Ishikawa (cell line): ENCODE results near the gene PADI1.
A peak's percentile ranks its signal among the peaks of the same experiment; 100 is the strongest.

Experiments
- CEBPB ChIP-seq: IDR thresholded peaks from 2 replicates; pipeline ENCODE4 v1.6.1; 2012
- CREB1 ChIP-seq: IDR thresholded peaks from 2 replicates; pipeline ENCODE4 v1.6.1; 2012; ENCODE audit warnings: low read depth
- EGR1 ChIP-seq: IDR thresholded peaks from 2 replicates; pipeline ENCODE4 v1.6.1; 2012
- EP300 ChIP-seq: IDR thresholded peaks from 2 replicates; pipeline ENCODE4 v1.6.1; 2012; ENCODE audit warnings: borderline replicate concordance
- FOXM1 ChIP-seq: IDR thresholded peaks from 2 replicates; pipeline ENCODE4 v1.6.1; 2012; ENCODE audit warnings: low read depth, borderline replicate concordance
- NFIC ChIP-seq: IDR thresholded peaks from 2 replicates; pipeline ENCODE4 v1.6.1; 2012
- RAD21 ChIP-seq: IDR thresholded peaks from 2 replicates; pipeline ENCODE4 v1.6.1; 2012; ENCODE audit warnings: low read depth
- TAF1 ChIP-seq: IDR thresholded peaks from 2 replicates; pipeline ENCODE4 v1.6.1; 2012; ENCODE audit warnings: low read depth, mild to moderate bottlenecking
- TCF12 ChIP-seq: IDR thresholded peaks from 2 replicates; pipeline ENCODE4 v1.6.1; 2012; ENCODE audit warnings: low read depth
- TEAD4 ChIP-seq: IDR thresholded peaks from 2 replicates; pipeline ENCODE4 v1.6.1; 2012
- YY1 ChIP-seq: IDR thresholded peaks from 2 replicates; pipeline ENCODE4 v1.6.1; 2012; ENCODE audit warnings: low read depth
- ZBTB7A ChIP-seq: IDR thresholded peaks from 2 replicates; pipeline ENCODE4 v1.6.1; 2012; ENCODE audit warnings: low read depth
- TF ChIP-seq, protein P1 (sequence below): IDR thresholded peaks from 2 replicates; pipeline ENCODE4 v1.6.1; 2012; ENCODE audit warnings: low read depth, mild to moderate bottlenecking
- TF ChIP-seq, protein P2 (sequence below): IDR thresholded peaks from 2 replicates; pipeline ENCODE4 v1.6.1; 2012
- TF ChIP-seq, protein P3 (sequence below): IDR thresholded peaks from 2 replicates; pipeline ENCODE4 v1.6.1; 2012

The PADI1 gene

DNA sequence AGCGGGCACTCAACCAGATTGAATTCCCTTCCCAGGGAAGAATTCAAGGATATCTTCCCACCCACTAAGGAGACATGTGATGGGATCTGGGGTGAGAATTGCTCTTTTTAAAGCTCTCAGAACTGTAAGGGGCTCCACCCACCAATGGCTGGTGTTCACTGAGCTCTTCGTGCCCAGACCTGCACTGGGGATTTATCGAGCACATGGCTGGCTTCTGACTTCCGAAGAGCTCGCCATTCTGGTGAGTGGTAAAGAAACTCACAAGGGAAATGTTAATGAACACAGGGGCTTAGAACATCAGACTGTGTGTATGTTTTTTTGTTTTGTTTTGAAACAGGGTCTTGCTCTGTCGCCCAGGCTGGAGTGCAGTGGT lies 53.8 kb downstream of the PADI1 start:
- TF ChIP-seq CREB1, result no peak
- TF ChIP-seq ZBTB7A, result no peak
- TF ChIP-seq RAD21, result no peak
- TF ChIP-seq EP300, result no peak
- TF ChIP-seq, protein P1, sequence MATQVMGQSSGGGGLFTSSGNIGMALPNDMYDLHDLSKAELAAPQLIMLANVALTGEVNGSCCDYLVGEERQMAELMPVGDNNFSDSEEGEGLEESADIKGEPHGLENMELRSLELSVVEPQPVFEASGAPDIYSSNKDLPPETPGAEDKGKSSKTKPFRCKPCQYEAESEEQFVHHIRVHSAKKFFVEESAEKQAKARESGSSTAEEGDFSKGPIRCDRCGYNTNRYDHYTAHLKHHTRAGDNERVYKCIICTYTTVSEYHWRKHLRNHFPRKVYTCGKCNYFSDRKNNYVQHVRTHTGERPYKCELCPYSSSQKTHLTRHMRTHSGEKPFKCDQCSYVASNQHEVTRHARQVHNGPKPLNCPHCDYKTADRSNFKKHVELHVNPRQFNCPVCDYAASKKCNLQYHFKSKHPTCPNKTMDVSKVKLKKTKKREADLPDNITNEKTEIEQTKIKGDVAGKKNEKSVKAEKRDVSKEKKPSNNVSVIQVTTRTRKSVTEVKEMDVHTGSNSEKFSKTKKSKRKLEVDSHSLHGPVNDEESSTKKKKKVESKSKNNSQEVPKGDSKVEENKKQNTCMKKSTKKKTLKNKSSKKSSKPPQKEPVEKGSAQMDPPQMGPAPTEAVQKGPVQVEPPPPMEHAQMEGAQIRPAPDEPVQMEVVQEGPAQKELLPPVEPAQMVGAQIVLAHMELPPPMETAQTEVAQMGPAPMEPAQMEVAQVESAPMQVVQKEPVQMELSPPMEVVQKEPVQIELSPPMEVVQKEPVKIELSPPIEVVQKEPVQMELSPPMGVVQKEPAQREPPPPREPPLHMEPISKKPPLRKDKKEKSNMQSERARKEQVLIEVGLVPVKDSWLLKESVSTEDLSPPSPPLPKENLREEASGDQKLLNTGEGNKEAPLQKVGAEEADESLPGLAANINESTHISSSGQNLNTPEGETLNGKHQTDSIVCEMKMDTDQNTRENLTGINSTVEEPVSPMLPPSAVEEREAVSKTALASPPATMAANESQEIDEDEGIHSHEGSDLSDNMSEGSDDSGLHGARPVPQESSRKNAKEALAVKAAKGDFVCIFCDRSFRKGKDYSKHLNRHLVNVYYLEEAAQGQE, result no peak
- TF ChIP-seq FOXM1, result no peak
- TF ChIP-seq NFIC, result no peak
- TF ChIP-seq TEAD4, result no peak
- TF ChIP-seq TAF1, result no peak
- TF ChIP-seq, protein P2, sequence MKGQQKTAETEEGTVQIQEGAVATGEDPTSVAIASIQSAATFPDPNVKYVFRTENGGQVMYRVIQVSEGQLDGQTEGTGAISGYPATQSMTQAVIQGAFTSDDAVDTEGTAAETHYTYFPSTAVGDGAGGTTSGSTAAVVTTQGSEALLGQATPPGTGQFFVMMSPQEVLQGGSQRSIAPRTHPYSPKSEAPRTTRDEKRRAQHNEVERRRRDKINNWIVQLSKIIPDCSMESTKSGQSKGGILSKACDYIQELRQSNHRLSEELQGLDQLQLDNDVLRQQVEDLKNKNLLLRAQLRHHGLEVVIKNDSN, result no peak
- no peak for TF ChIP-seq TCF12
- no peak for TF ChIP-seq CEBPB

DNA sequence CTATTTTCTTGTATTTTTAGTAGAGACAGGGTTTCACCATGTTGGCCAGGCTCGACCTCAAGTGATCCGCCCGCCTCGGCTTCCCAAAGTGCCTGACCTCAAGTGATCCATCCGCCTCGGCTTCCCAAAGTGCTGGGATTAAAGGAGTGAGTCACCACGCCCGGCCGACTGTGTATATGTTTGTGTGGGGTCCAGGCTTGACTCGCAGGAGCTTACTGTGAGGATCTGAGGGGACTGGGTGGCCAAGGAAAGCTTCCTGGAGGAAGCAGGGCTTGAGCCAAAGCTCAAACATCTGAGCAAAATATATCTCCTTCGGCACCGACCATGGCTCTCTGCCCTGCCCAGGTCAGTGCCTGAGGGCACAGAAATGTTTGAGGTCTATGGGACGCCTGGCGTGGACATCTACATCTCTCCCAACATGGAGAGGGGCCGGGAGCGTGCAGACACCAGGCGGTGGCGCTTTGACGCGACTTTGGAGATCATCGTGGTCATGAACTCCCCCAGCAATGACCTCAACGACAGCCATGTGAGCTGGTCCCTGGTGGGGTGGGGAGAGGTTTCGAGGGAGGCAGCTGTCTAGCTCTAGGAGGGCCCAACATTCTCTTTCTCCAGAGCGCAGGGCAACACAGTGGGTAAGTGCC lies 54.4 kb downstream of the PADI1 start:
- TF ChIP-seq CEBPB, result no peak
- no peak for TF ChIP-seq TEAD4
- no peak for TF ChIP-seq ZBTB7A
- no peak for TF ChIP-seq EP300
- no peak for TF ChIP-seq TAF1
- TF ChIP-seq NFIC, result no peak
- TF ChIP-seq, protein P3, sequence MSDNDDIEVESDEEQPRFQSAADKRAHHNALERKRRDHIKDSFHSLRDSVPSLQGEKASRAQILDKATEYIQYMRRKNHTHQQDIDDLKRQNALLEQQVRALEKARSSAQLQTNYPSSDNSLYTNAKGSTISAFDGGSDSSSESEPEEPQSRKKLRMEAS, result no peak
- no peak for TF ChIP-seq TCF12
- TF ChIP-seq, protein P1, result no peak
- TF ChIP-seq YY1, result no peak

DNA sequence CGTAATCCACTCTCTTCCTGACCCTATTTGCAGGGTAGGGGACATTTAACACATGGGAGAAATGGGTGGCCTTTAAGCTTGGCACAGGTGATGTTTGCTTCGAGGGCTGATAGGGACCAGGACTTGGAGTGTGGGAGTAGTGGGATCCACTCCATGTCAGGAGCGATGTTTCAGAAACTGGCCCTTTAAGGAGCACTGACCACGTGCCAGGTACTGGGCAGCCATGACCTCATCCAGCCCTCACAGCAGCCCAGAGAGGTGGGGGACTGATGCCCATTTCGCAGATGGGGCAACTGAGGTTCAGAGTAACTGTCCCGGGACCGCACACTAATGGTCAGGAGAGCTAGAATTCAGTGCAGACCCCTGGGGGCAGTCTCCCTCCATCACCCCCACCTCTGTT lies 55.3 kb downstream of the PADI1 start:
- TF ChIP-seq EGR1 (no peak), RAD21 (no peak)
- TF ChIP-seq, protein P2, result peak; percentile 30; the same call in 1 of the 2 replicates

DNA sequence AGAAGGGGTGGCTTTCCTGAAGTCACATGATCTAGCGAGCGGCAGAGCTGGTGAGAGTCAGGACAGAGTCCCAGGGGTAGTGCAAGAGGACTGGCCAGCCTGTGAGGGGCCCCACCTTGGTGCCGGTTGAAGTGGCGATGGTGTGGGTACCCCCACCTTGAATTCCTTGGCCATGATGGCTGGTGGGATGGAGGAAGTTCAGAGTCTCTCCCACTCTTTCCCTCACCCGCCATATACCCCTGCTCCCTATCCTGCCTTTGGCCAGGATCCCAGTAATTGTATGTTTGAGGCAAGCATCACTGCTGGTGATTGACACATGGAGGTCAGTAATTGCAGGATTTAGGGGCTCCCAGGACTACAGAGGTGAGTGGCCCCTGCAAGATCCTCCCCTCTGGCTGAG lies 55.8 kb downstream of the PADI1 start:
- no peak for TF ChIP-seq CEBPB
- TF ChIP-seq, protein P1, result no peak
- TF ChIP-seq RAD21, result no peak
- TF ChIP-seq TCF12, result no peak
- TF ChIP-seq CREB1, result no peak
- TF ChIP-seq TAF1, result no peak
- TF ChIP-seq, protein P3, result no peak
- no peak for TF ChIP-seq NFIC
- TF ChIP-seq EP300, result no peak
- TF ChIP-seq ZBTB7A, result no peak
- TF ChIP-seq, protein P2, result no peak
- TF ChIP-seq TEAD4, result no peak
- TF ChIP-seq EGR1, result no peak
- no peak for TF ChIP-seq YY1
- no peak for TF ChIP-seq FOXM1
